ENCODE data around the gene ST3GAL4.

- no peak for TF ChIP-seq CTCF (conservative IDR thresholded peaks at IDR 0.05; ENCODE audit: low read length)
- no peak for TF ChIP-seq EZH2phosphoT487 (IDR thresholded peaks at IDR 0.05; ENCODE audit: borderline replicate concordance)
These were observed 3.3 kb downstream of the ST3GAL4 start for GRCh38 chr11:126358763-126359160.
